HepG2 (cell line): Measurements from ENCODE around the gene IL17RC. TPM values are rescaled to one million over a fixed set of nuclear protein-coding genes. Genes with fewer than 3 reads are reported as not detected.

ENCODE experiments used
- EZH2 ChIP-seq: conservative IDR thresholded peaks from 2 replicates; pipeline ENCODE4 v1.6.1; 2012; ENCODE audit warnings: mild to moderate bottlenecking, low read depth, low read length, moderate library complexity
- MBD4 ChIP-seq: IDR thresholded peaks from 2 replicates; pipeline ENCODE4 v1.6.1; 2012; ENCODE audit warnings: low read length, inconsistent platforms, borderline replicate concordance
- MTA1 ChIP-seq: sonication (generic); formaldehyde crosslinking; IDR thresholded peaks from 2 replicates; pipeline ENCODE4 v1.4.0; 2020; ENCODE audit warnings: missing genetic modification reagents, mild to moderate bottlenecking, borderline replicate concordance
- NFE2L1 ChIP-seq: sonication (generic); formaldehyde crosslinking; IDR thresholded peaks from 2 replicates; pipeline ENCODE4 v1.4.0; 2020; ENCODE audit warnings: missing genetic modification reagents, mild to moderate bottlenecking, borderline replicate concordance
- PCBP1 ChIP-seq: fragments of 200-400 bp; formaldehyde crosslinking; IDR thresholded peaks from 2 replicates; pipeline ENCODE4 v1.6.1; 2017; ENCODE audit warnings: mild to moderate bottlenecking, low read depth, low read length, borderline replicate concordance
- PCBP2 ChIP-seq: fragments of 200-400 bp; formaldehyde crosslinking; optimal IDR thresholded peaks from 2 replicates; pipeline ENCODE3; 2018; ENCODE audit warnings: low read length, low read depth; ENCODE audit not compliant: poor library complexity, severe bottlenecking
- PTBP1 ChIP-seq: fragments of 200-400 bp; formaldehyde crosslinking; IDR thresholded peaks from 2 replicates; pipeline ENCODE4 v1.6.1; 2018; ENCODE audit warnings: low read length, low read depth; ENCODE audit not compliant: poor library complexity, severe bottlenecking
- RARA ChIP-seq: IDR thresholded peaks from 2 replicates; pipeline ENCODE4 v1.6.1; 2016; ENCODE audit warnings: missing genetic modification reagents, missing compliant biosample characterization
- RELA ChIP-seq: sonication (generic); formaldehyde crosslinking; IDR thresholded peaks from 2 replicates; pipeline ENCODE4 v1.4.0; 2020; ENCODE audit warnings: missing genetic modification reagents
- RXRA ChIP-seq: sonication (generic); formaldehyde crosslinking; IDR thresholded peaks from 2 replicates; pipeline ENCODE4 v1.5.1; 2020; ENCODE audit warnings: missing genetic modification reagents
- SIN3A ChIP-seq: IDR thresholded peaks from 2 replicates; pipeline ENCODE4 v1.6.1; 2011; ENCODE audit warnings: low read depth, mild to moderate bottlenecking, control low read depth, low read length, borderline replicate concordance
- SP2 ChIP-seq: sonication (generic); formaldehyde crosslinking; IDR thresholded peaks from 2 replicates; pipeline ENCODE4 v1.5.1; 2020; ENCODE audit warnings: mild to moderate bottlenecking, missing genetic modification reagents
- SP4 ChIP-seq: sonication (generic); formaldehyde crosslinking; IDR thresholded peaks from 2 replicates; pipeline ENCODE4 v1.8.1; 2023; ENCODE audit warnings: mild to moderate bottlenecking, missing genetic modification reagents
- ZBTB42 ChIP-seq: sonication (generic); formaldehyde crosslinking; IDR thresholded peaks from 2 replicates; pipeline ENCODE4 v1.5.0; 2020; ENCODE audit warnings: mild to moderate bottlenecking, missing genetic modification reagents
- ZFP36 ChIP-seq: fragments of 150-350 bp; IDR thresholded peaks from 2 replicates; pipeline ENCODE4 v1.6.1; 2018; ENCODE audit warnings: borderline replicate concordance, low read length, low read depth; ENCODE audit not compliant: partially characterized antibody
- ZFP62 ChIP-seq: sonication (generic); formaldehyde crosslinking; IDR thresholded peaks from 2 replicates; pipeline ENCODE4 v1.4.0; 2020; ENCODE audit warnings: missing genetic modification reagents
- ZNF280D ChIP-seq: sonication (generic); formaldehyde crosslinking; IDR thresholded peaks from 2 replicates; pipeline ENCODE4 v1.5.1; 2020; ENCODE audit warnings: mild to moderate bottlenecking, missing genetic modification reagents
- ZNF33B ChIP-seq: sonication (generic); formaldehyde crosslinking; IDR thresholded peaks from 2 replicates; pipeline ENCODE4 v1.5.1; 2020; ENCODE audit warnings: mild to moderate bottlenecking, missing genetic modification reagents
- ZNF550 ChIP-seq: sonication (generic); formaldehyde crosslinking; IDR thresholded peaks from 2 replicates; pipeline ENCODE4 v1.4.0; 2020; ENCODE audit warnings: mild to moderate bottlenecking, missing genetic modification reagents, borderline replicate concordance
- ZNF557 ChIP-seq: sonication (generic); formaldehyde crosslinking; IDR thresholded peaks from 2 replicates; pipeline ENCODE4 v1.4.0; 2020; ENCODE audit warnings: missing genetic modification reagents
- ZNF740 ChIP-seq: sonication (generic); formaldehyde crosslinking; IDR thresholded peaks from 2 replicates; pipeline ENCODE4 v1.4.0; 2020; ENCODE audit warnings: missing genetic modification reagents
- ZNF781 ChIP-seq: sonication (generic); formaldehyde crosslinking; IDR thresholded peaks from 2 replicates; pipeline ENCODE4 v1.5.1; 2020; ENCODE audit warnings: borderline replicate concordance, mild to moderate bottlenecking, missing genetic modification reagents; ENCODE audit errors: not compliant biosample characterization
- ZNF839 ChIP-seq: sonication (generic); formaldehyde crosslinking; IDR thresholded peaks from 2 replicates; pipeline ENCODE4 v1.4.0; 2020; ENCODE audit warnings: missing genetic modification reagents, mild to moderate bottlenecking, borderline replicate concordance
- ZSCAN29 ChIP-seq: sonication (generic); formaldehyde crosslinking; conservative IDR thresholded peaks from 2 replicates; pipeline ENCODE4 v1.4.0; 2020; ENCODE audit warnings: mild to moderate bottlenecking, missing genetic modification reagents
- polyA plus RNA-seq, 8 experiments: library from polyadenylated mRNA; depleted of rRNA in 3 of 8; stranded (reverse) in 7 of 8; unstranded in 1 of 8; fragments of >200 nt; fragmentation: Illumina TruSeq in 4 of 8; extraction: Trizol in 4 of 8; gene quantifications; 2 replicates each; pipeline versions ENCODE4 v1.2.1 to v1.2.3, GENCODE V29; 2011 to 2016; ENCODE audit warnings: low read depth in 4 of 8, missing spikeins in 1 of 8, mixed read lengths in 1 of 8; ENCODE audit not compliant: insufficient read depth in 1 of 8
- total RNA-seq, 5 experiments: library from RNA; depleted of rRNA; stranded (reverse); fragments of >200 nt; fragmentation: Illumina TruSeq; extraction: Trizol; gene quantifications; 2 replicates each; pipeline ENCODE4 v1.2.3, GENCODE V29; 2016; ENCODE audit warnings: low read depth in 1 of 5
- TF ChIP-seq, protein P1 (sequence below): sonication (generic); formaldehyde crosslinking; IDR thresholded peaks from 2 replicates; pipeline ENCODE4 v1.5.0; 2020; ENCODE audit warnings: missing genetic modification reagents

IL17RC gene
- total and polyA plus RNA-seq, 2 of the 13 experiments (the other 11 are each of a cell fraction or from before 2014, with no cell fraction given), result 20.7 to 24.0 TPM

GRCh38 chr3:9947025-9947995 is 30.4 kb downstream of the IL17RC start (continued):
- TF ChIP-seq ZBTB42 (CRISPR knock-in tag) (peak; percentile 41; the same call in 1 of the 2 replicates), ZNF280D (CRISPR knock-in tag) (no peak; the same call in 1 of the 2 replicates), SIN3A (peak; percentile 78; the same call in 1 of the 2 replicates), NFE2L1 (no peak; the same call in 1 of the 2 replicates), ZFP62 (CRISPR knock-in tag) (no peak), EZH2 (no peak), PCBP1 (no peak), ZNF33B (CRISPR knock-in tag) (peak; percentile 88), ZNF557 (CRISPR knock-in tag) (peak; percentile 80; the same call in 1 of the 2 replicates), ZFP36 (no peak), RXRA (CRISPR knock-in tag) (peak; percentile 23; the same call in 1 of the 2 replicates), MTA1 (CRISPR knock-in tag) (peak; percentile 86; the same call in 1 of the 2 replicates), SP2 (CRISPR knock-in tag) (no peak), ZNF781 (peak; percentile 56), SP4 (peak; percentile 38), PTBP1 (peak; percentile 8), MBD4 (no peak), ZNF550 (CRISPR knock-in tag) (no peak), RELA (no peak), PCBP2 (no peak), ZNF740 (CRISPR knock-in tag) (peak; percentile 56; the same call in 1 of the 2 replicates), ZNF839 (no peak; the same call in 1 of the 2 replicates), RARA (peak; percentile 40; the same call in 1 of the 2 replicates), ZSCAN29 (CRISPR knock-in tag) (0 out of 2 replicates have a peak, but pooled peaks have one; percentile 79)
- TF ChIP-seq, protein P1, sequence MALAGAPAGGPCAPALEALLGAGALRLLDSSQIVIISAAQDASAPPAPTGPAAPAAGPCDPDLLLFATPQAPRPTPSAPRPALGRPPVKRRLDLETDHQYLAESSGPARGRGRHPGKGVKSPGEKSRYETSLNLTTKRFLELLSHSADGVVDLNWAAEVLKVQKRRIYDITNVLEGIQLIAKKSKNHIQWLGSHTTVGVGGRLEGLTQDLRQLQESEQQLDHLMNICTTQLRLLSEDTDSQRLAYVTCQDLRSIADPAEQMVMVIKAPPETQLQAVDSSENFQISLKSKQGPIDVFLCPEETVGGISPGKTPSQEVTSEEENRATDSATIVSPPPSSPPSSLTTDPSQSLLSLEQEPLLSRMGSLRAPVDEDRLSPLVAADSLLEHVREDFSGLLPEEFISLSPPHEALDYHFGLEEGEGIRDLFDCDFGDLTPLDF (CRISPR knock-in tag), result no peak
